Measurements from ENCODE around the gene GAB3. TPM values are rescaled to one million over a fixed set of nuclear protein-coding genes. Genes with fewer than 3 reads are reported as not detected.

GAB3 gene
- total and polyA plus RNA-seq, 12 donors: 1.9 to 11.8 (median 5.0) TPM

DNA sequence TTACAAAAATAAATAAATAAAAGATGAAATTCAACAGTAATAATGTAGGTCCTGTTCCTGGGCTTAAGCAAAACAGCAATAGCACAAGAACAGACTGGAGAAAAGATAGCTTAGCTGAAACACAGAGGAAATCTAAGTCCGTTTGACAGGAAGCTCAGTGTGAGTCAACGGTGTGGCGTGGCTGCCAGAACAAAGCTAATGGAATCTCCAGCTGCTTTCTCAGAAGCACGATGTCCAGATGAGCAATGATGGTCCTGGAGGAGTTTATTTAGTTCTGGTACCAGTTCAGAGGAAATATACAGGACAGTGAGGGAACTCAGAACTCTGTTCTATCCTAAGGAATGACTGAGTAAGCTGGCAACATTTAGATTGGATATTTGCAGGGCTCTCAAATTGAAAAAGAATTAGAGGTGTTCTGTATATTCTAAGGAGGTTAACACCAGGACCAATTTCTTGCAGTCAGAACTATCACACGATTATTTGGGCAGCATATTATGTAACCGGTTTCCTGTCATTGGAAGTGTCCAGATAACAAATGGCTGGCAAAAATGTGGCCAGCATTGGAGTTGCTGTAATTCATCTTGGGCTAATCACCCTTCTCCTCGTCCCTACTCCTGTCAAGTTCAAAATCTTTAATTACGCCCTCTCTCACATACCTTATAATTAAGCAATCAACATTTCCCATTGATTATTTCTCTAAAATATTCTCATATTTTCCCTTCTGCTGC is 12.7 kb downstream of the GAB3 start:
- TF ChIP-seq, protein P1, sequence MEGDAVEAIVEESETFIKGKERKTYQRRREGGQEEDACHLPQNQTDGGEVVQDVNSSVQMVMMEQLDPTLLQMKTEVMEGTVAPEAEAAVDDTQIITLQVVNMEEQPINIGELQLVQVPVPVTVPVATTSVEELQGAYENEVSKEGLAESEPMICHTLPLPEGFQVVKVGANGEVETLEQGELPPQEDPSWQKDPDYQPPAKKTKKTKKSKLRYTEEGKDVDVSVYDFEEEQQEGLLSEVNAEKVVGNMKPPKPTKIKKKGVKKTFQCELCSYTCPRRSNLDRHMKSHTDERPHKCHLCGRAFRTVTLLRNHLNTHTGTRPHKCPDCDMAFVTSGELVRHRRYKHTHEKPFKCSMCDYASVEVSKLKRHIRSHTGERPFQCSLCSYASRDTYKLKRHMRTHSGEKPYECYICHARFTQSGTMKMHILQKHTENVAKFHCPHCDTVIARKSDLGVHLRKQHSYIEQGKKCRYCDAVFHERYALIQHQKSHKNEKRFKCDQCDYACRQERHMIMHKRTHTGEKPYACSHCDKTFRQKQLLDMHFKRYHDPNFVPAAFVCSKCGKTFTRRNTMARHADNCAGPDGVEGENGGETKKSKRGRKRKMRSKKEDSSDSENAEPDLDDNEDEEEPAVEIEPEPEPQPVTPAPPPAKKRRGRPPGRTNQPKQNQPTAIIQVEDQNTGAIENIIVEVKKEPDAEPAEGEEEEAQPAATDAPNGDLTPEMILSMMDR (IDR thresholded peaks at IDR 0.05): no peak
- no peak for TF ChIP-seq POLR2A (IDR thresholded peaks at IDR 0.05)
- intact Hi-C loops (cut with DNase I): no loop called here
- Histone ChIP-seq H3K27ac (peak overlapping the region in 4 of 5 donors; percentile 31 to 79 (median 50)), H3K9me3 (replicated peaks in 1 of 3) (no peaks in the 10 kb centered on the region), H3K27me3 (peaks cover 10% of the 10 kb centered on the region), H3K4me3 (no peak overlapping the region), H3K4me1 (replicated peaks in 1 of 2) (peaks cover 0 to 26% of the 10 kb centered on the region in 2 donors), H3K36me3 (replicated peaks in 1 of 2) (no peaks in the 10 kb centered on the region)
- 9 to 38% (median 23%) methylated on average over 8 of the region's 8 CpGs for WGBS, 4 donors
- DNase-seq: peak in 6 of 7 donors; percentile 57 to 75 (median 66)

DNA sequence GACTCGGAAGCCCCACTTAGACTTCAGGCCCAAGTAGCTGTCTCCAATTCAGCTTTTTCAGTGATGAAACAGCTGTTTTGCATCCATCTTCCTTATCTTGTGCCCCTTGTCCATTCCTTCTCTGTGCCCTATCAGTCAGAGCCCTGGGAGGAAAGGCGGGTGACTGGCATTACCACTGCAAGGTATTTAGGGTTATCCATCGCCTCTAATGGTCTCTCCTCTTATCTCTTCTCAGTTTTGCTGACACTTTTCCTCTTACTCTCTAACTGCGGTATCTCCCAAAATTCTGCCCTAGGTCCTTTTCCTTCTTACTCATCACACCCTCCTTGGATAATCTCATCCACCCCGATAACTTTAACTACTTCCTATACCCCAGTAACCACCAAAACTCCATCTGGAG is 13.7 kb downstream of the GAB3 start:
- Histone ChIP-seq H3K4me1 (replicated peaks in 1 of 2) (peaks cover 0 to 34% of the 10 kb centered on the region in 2 donors), H3K9me3 (replicated peaks in 1 of 3) (no peaks in the 10 kb centered on the region), H3K4me3 (no peak overlapping the region), H3K36me3 (replicated peaks in 1 of 2) (no peaks in the 10 kb centered on the region), H3K27me3 (peaks cover 10% of the 10 kb centered on the region), H3K27ac (peak overlapping the region in 3 of 5 donors; percentile 11 to 81 (median 61))
- TF ChIP-seq, protein P1 (IDR thresholded peaks at IDR 0.05): no peak
- TF ChIP-seq POLR2A (IDR thresholded peaks at IDR 0.05): no peak
- DNase-seq: no peak
- intact Hi-C loops (cut with DNase I): no loop called here
- 81 to 85% (median 83%) methylated on average over 5 of the region's 5 CpGs for WGBS, 4 donors

DNA sequence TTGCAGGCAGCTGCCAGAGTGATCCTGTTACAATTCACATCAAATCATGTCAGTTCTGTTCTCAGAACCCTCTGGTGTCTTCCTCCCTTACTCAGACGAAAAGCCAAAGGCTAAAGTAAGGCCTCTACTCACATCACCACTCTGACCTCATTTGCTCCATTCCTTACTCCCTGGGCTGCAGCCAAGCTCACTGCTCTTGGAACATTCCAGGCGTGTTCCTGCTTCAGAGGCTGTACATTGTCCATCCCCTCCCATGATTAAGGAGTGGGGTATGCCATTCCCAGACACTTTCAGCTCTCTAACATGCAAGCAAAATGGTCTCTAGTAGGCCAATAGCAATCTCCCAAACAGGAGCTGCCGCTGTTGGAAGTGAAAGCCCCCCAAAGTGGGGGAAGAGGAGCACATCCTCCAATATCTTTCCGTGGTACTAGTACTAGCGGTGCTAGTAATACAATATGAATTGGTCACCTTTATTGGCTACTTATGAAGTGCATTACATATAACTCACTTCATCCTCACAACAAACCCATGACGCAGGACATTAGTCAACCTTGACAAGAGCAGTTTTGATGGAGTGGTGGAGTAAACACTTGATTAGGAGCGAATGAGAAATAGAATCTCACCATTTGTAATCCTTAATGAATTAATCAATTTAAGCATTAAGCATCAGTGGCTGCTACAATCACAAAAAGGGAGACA is 15.0 kb downstream of the GAB3 start:
- Histone ChIP-seq H3K27me3 (peaks cover 8% of the 10 kb centered on the region), H3K27ac (peak overlapping the region in 3 of 5 donors; percentile 37 to 81 (median 44)), H3K36me3 (replicated peaks in 1 of 2) (no peaks in the 10 kb centered on the region), H3K9me3 (replicated peaks in 1 of 3) (no peaks in the 10 kb centered on the region), H3K4me1 (replicated peaks in 1 of 2) (peaks cover under 1 to 44% of the 10 kb centered on the region in 2 donors), H3K4me3 (no peak overlapping the region)
- intact Hi-C loops (cut with DNase I): no loop called here
- no peak for TF ChIP-seq POLR2A (IDR thresholded peaks at IDR 0.05)
- TF ChIP-seq, protein P1 (IDR thresholded peaks at IDR 0.05): no peak
- peak in 5 of 7 donors; percentile 38 to 77 (median 48) for DNase-seq
- WGBS, 4 donors: 59 to 78% (median 71%) methylated on average over 7 of the region's 7 CpGs

DNA sequence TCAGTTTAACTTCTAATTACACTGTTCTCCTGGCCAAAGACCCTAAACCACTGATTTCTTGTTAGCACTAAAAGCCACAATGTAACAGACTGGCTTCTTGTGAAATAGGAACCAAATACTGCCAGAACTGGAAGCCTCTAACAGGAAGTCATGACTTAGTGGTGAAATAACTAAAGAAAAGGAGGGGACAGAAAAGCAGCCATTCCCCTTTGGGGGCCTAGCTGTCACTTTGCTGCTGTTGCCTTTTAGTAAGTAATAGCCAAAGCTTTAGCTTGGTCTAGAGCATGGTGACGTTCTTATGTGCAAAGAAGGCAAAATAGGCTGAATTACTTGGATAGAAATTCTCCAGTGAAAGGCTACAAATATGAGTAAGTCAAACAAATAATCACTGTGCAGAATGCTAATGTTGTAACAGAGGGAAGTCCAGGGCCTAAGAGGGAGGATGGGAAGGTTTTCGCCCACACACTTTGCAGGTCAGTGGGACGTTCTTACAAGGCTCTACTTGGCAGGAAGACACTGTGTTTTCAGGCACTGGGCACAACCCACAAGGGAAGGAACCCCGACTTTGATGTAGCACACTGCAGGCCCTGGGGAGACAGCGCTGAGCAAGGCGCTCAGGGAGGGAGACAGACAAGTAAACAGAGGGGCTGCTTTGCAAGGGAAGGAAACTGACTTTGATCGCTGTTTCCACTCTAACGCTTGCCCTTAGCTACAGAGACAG is 16.7 kb downstream of the GAB3 start:
- WGBS, 4 donors: 37 to 56% (median 44%) methylated on average over 4 to 8 of the region's 8 CpGs
- Histone ChIP-seq H3K9me3 (replicated peaks in 1 of 3) (no peaks in the 10 kb centered on the region), H3K4me1 (replicated peaks in 1 of 2) (peaks cover 13 to 60% of the 10 kb centered on the region in 2 donors), H3K4me3 (no peak overlapping the region), H3K36me3 (replicated peaks in 1 of 2) (no peaks in the 10 kb centered on the region), H3K27ac (peak overlapping the region in 4 of 5 donors; percentile 14 to 81 (median 54)), H3K27me3 (peaks cover 7% of the 10 kb centered on the region)
- intact Hi-C loops (cut with DNase I): no loop called here
- peak in 3 of 7 donors; percentile 31 to 58 (median 40) for DNase-seq
- TF ChIP-seq, protein P1 (IDR thresholded peaks at IDR 0.05): no peak
- TF ChIP-seq POLR2A (IDR thresholded peaks at IDR 0.05): no peak
